WERI-Rb-1 (cell line): Measurements from ENCODE around the gene FRMPD4.

ENCODE experiments used
- DNase-seq: peaks from one replicate; pipeline ENCODE4 v3.0.0-alpha.2; 2020
- H3K27ac ChIP-seq: fragments of 250-450 bp; sonication (Bioruptor Pico); 2 replicates; pipeline ENCODE4 v1.5.1; 2020; ENCODE audit warnings: mild to moderate bottlenecking, moderate library complexity
- H3K27me3 ChIP-seq: fragments of 250-450 bp; sonication (Bioruptor Pico); 2 replicates; pipeline ENCODE4 v1.5.1; 2021; ENCODE audit warnings: mild to moderate bottlenecking, low read depth, moderate library complexity; ENCODE audit not compliant: insufficient read depth, severe bottlenecking
- H3K36me3 ChIP-seq: fragments of 250-450 bp; sonication (Bioruptor Pico); 2 replicates; pipeline ENCODE4 v1.5.1; 2020; ENCODE audit warnings: mild to moderate bottlenecking, moderate library complexity
- H3K4me3 ChIP-seq: 2 replicates; pipeline ENCODE4 v1.5.1; 2011; ENCODE audit warnings: low read depth, mild to moderate bottlenecking, control low read depth, low read length
- H3K9me3 ChIP-seq: fragments of 250-450 bp; sonication (Bioruptor Pico); 2 replicates; pipeline ENCODE4 v1.5.1; 2021; ENCODE audit warnings: mild to moderate bottlenecking, moderate library complexity; ENCODE audit not compliant: severe bottlenecking
- CTCF ChIP-seq: IDR thresholded peaks from 2 replicates; pipeline ENCODE4 v1.5.1; 2011; ENCODE audit warnings: low read depth, mild to moderate bottlenecking, control low read depth, inconsistent platforms, low read length

FRMPD4 gene

GRCh38 chrX:12352922-12353321 lies 214.6 kb downstream of the FRMPD4 start:
- no peak for DNase-seq
- Histone ChIP-seq H3K36me3 (no peaks in the 10 kb centered on the region), H3K27ac (no peak overlapping the region), H3K27me3 (peaks cover 54% of the 10 kb centered on the region), H3K4me3 (no peak overlapping the region), H3K9me3 (no peaks in the 10 kb centered on the region)
- no peak for TF ChIP-seq CTCF

- Histone ChIP-seq H3K4me3 (no peak overlapping the region), H3K27ac (no peak overlapping the region), H3K36me3 (no peaks in the 10 kb centered on the region), H3K9me3 (no peaks in the 10 kb centered on the region), H3K27me3 (peaks cover 29% of the 10 kb centered on the region)
- DNase-seq: no peak
- TF ChIP-seq CTCF: no peak
These were observed 222.1 kb downstream of the FRMPD4 start for GRCh38 chrX:12360383-12360782.

- Histone ChIP-seq H3K27ac (no peak overlapping the region), H3K9me3 (no peaks in the 10 kb centered on the region), H3K27me3 (peaks cover 26% of the 10 kb centered on the region), H3K36me3 (no peaks in the 10 kb centered on the region), H3K4me3 (no peak overlapping the region)
- no peak for TF ChIP-seq CTCF
- DNase-seq: no peak
These were observed 222.8 kb downstream of the FRMPD4 start for GRCh38 chrX:12360986-12361598.

GRCh38 chrX:12363216-12363615 lies 224.9 kb downstream of the FRMPD4 start:
- H3K36me3 ChIP-seq: no peaks in the 10 kb centered on the region
- H3K9me3 ChIP-seq: no peaks in the 10 kb centered on the region
- no peak overlapping the region for H3K27ac ChIP-seq

GRCh38 chrX:12366440-12366839 lies 228.2 kb downstream of the FRMPD4 start:
- Histone ChIP-seq H3K9me3 (no peaks in the 10 kb centered on the region), H3K4me3 (no peak overlapping the region), H3K27ac (no peak overlapping the region), H3K27me3 (peaks cover 40% of the 10 kb centered on the region), H3K36me3 (no peaks in the 10 kb centered on the region)
- no peak for DNase-seq
- TF ChIP-seq CTCF: no peak

More at GRCh38 chrX:12363216-12363615, 224.9 kb downstream of the FRMPD4 start:
- no peak overlapping the region for H3K4me3 ChIP-seq
- no peak for DNase-seq
- peaks cover 27% of the 10 kb centered on the region for H3K27me3 ChIP-seq
- no peak for TF ChIP-seq CTCF

GRCh38 chrX:12367254-12367653 lies 229.0 kb downstream of the FRMPD4 start:
- H3K36me3 ChIP-seq: no peaks in the 10 kb centered on the region
- no peak overlapping the region for H3K27ac ChIP-seq
- H3K27me3 ChIP-seq: peaks cover 44% of the 10 kb centered on the region
- H3K4me3 ChIP-seq: no peak overlapping the region
- DNase-seq: no peak
- H3K9me3 ChIP-seq: no peaks in the 10 kb centered on the region
- TF ChIP-seq CTCF: no peak
